Lower lobe of right lung (tissue), 2 donors: ENCODE measurements around the gene ELOVL2. TPM values are rescaled to one million over a fixed set of nuclear protein-coding genes. Genes with fewer than 3 reads are reported as not detected.

ENCODE experiments used
- ATAC-seq, 2 donors: fragments of 200-7000 bp; cut with Tn5 transposase; one replicate each; pipeline ENCODE4 v1.9.1; 2020 to 2022; ENCODE audit warnings: mild to moderate bottlenecking in 2 of 2, moderate library complexity in 2 of 2
- DNase-seq: peaks from one replicate; pipeline ENCODE4 v3.0.0-alpha.2; 2020
- H3K27ac ChIP-seq: fragments of 200-600 bp; one replicate; pipeline ENCODE4 v1.8.0; 2022
- H3K27me3 ChIP-seq: fragments of 200-600 bp; one replicate; pipeline ENCODE4 v1.8.0; 2022; ENCODE audit warnings: low read depth
- H3K36me3 ChIP-seq: fragments of 200-600 bp; one replicate; pipeline ENCODE4 v1.8.0; 2022; ENCODE audit warnings: mild to moderate bottlenecking
- H3K4me1 ChIP-seq: fragments of 200-600 bp; one replicate; pipeline ENCODE4 v1.8.0; 2022
- H3K4me3 ChIP-seq: fragments of 200-600 bp; one replicate; pipeline ENCODE4 v1.8.0; 2022; ENCODE audit warnings: mild to moderate bottlenecking
- H3K9me3 ChIP-seq: fragments of 200-600 bp; one replicate; pipeline ENCODE4 v1.8.0; 2022
- intact Hi-C: fragments of 100-400 bp; cut with DNase I; formaldehyde crosslinking; loops from one replicate; pipeline ENCODE4 v1.11.0; 2022
- total RNA-seq: library from RNA; stranded (reverse); fragmentation: NEBNext Ultra II Directional; extraction: Animal tissue kit (Norgen Biotek cat#: 25700); gene quantifications from one replicate; pipeline ENCODE4 v1.2.1, GENCODE V29; 2021
- TF ChIP-seq, protein P1 (sequence below): fragments of 200-600 bp; IDR thresholded peaks from one replicate; pipeline ENCODE4 v1.8.0; 2022; ENCODE audit warnings: antibody characterized with exemption, mild to moderate bottlenecking
- donor health status: DM: no; HTN: yes; CAD: no; lungs with severe emphysema.

Gene ELOVL2
- total RNA-seq, 1 donor from 2014 or later, result 0.21 TPM

- DNase-seq (no peak), ATAC-seq (no peak)
- intact Hi-C loops, result no loop called here
- H3K27me3 ChIP-seq, result peaks cover 24% of the 10 kb centered on the region
- no peak overlapping the region for H3K4me3 ChIP-seq
- no peaks in the 10 kb centered on the region for H3K4me1 ChIP-seq
- TF ChIP-seq, protein P1, sequence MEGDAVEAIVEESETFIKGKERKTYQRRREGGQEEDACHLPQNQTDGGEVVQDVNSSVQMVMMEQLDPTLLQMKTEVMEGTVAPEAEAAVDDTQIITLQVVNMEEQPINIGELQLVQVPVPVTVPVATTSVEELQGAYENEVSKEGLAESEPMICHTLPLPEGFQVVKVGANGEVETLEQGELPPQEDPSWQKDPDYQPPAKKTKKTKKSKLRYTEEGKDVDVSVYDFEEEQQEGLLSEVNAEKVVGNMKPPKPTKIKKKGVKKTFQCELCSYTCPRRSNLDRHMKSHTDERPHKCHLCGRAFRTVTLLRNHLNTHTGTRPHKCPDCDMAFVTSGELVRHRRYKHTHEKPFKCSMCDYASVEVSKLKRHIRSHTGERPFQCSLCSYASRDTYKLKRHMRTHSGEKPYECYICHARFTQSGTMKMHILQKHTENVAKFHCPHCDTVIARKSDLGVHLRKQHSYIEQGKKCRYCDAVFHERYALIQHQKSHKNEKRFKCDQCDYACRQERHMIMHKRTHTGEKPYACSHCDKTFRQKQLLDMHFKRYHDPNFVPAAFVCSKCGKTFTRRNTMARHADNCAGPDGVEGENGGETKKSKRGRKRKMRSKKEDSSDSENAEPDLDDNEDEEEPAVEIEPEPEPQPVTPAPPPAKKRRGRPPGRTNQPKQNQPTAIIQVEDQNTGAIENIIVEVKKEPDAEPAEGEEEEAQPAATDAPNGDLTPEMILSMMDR, result no peak
- H3K27ac ChIP-seq, result no peak overlapping the region
- no peaks in the 10 kb centered on the region for H3K9me3 ChIP-seq
- H3K36me3 ChIP-seq, result no peaks in the 10 kb centered on the region
Measured at GRCh38 chr6:11036351-11036740, 7.8 kb downstream of the ELOVL2 start.

DNA sequence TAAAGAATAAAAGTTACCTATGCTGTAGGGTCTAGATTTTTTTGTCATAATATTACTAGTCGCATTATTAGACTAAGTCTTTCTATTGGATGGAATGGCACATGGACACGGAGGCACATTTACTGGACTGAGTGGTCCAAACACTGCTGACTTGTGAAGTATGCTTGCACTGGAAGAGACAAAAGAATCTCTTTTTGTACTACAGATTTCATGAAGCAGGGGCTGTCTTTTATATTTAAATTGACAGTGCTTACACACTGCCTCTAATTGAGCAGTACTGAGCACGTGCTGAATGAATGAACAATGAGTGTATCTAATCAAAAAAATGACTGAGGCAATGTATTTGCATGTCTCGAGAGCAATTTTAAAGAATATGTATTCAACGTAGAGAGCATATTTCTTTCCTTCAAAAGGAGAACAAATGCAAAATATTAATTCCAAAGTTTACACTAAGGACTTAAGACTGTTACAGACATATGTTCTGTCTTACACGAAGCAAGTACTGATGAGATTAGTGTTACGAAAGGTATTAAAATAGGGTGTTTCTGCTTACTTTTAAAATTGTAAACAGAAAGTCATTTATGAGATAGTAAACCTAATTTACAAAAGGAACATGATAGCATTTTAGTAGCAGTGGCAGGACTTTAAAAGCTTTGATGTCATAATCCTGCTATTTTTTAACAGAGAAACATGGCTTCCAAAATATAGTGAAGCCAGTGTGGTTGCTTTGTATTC is 8.3 kb downstream of the ELOVL2 start:
- Histone ChIP-seq H3K9me3 (no peaks in the 10 kb centered on the region), H3K36me3 (no peaks in the 10 kb centered on the region), H3K4me1 (no peaks in the 10 kb centered on the region), H3K27ac (no peak overlapping the region), H3K27me3 (peaks cover 19% of the 10 kb centered on the region), H3K4me3 (no peak overlapping the region)
- DNase-seq (no peak), ATAC-seq (no peak)
- TF ChIP-seq, protein P1, result no peak
- intact Hi-C loops, result no loop called here

- peaks cover 9% of the 10 kb centered on the region for H3K27me3 ChIP-seq
- intact Hi-C loops, result no loop called here
- TF ChIP-seq, protein P1, result no peak
- H3K4me3 ChIP-seq, result no peak overlapping the region
- DNase-seq, result no peak
- H3K27ac ChIP-seq, result no peak overlapping the region
- H3K36me3 ChIP-seq, result no peaks in the 10 kb centered on the region
- no peaks in the 10 kb centered on the region for H3K9me3 ChIP-seq
- no peaks in the 10 kb centered on the region for H3K4me1 ChIP-seq
- ATAC-seq, result no peak
Measured at GRCh38 chr6:11033825-11034224, 10.3 kb downstream of the ELOVL2 start.

GRCh38 chr6:11030904-11031303 is 13.2 kb downstream of the ELOVL2 start:
- Histone ChIP-seq H3K36me3 (no peaks in the 10 kb centered on the region), H3K4me3 (no peak overlapping the region), H3K9me3 (no peaks in the 10 kb centered on the region), H3K4me1 (no peaks in the 10 kb centered on the region), H3K27me3 (no peaks in the 10 kb centered on the region), H3K27ac (no peak overlapping the region)
- TF ChIP-seq, protein P1, result no peak
- intact Hi-C loops, result no loop called here
- no peak for DNase-seq
- ATAC-seq, result no peak

DNA sequence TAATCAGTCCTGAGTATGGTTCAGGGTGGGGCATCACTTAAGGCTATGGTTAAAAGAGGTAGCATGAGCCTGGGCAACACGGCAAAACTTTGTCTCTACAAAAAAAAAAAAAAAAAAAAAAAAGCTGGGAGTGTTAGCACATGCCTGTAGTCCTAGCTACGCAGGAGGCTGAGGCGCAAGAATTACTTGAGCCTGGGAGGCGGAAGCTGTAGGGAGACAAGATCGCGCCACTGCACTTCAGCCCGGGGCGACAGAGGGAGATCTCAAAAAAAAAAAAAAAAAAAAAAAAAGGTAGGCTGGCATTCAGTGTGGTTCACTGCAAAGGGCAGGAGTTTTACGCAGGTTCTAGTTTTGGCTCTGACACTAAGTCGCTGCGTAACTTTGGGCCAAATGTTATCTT is 15.1 kb downstream of the ELOVL2 start:
- DNase-seq (no peak), ATAC-seq (no peak)
- H3K36me3 ChIP-seq, result no peaks in the 10 kb centered on the region
- no peaks in the 10 kb centered on the region for H3K27me3 ChIP-seq
- no peaks in the 10 kb centered on the region for H3K9me3 ChIP-seq
- no peaks in the 10 kb centered on the region for H3K4me1 ChIP-seq
- no peak overlapping the region for H3K27ac ChIP-seq
- intact Hi-C loops, result no loop called here
- no peak overlapping the region for H3K4me3 ChIP-seq
- TF ChIP-seq, protein P1, result no peak
